Loucy (cell line): Measurements from ENCODE around the gene PDGFD.

Experiments
- EZH2phosphoT487 ChIP-seq: fragments of 200-600 bp; IDR thresholded peaks from 2 replicates; pipeline ENCODE4 v1.6.1; 2018; ENCODE audit warnings: antibody characterized with exemption, mild to moderate bottlenecking, moderate library complexity, borderline replicate concordance
- TF ChIP-seq, protein P1 (sequence below): fragments of 200-600 bp; sonication (generic); conservative IDR thresholded peaks from 2 replicates; pipeline ENCODE4 v1.5.1; 2014; ENCODE audit warnings: mild to moderate bottlenecking, antibody characterized with exemption, low read length

DNA sequence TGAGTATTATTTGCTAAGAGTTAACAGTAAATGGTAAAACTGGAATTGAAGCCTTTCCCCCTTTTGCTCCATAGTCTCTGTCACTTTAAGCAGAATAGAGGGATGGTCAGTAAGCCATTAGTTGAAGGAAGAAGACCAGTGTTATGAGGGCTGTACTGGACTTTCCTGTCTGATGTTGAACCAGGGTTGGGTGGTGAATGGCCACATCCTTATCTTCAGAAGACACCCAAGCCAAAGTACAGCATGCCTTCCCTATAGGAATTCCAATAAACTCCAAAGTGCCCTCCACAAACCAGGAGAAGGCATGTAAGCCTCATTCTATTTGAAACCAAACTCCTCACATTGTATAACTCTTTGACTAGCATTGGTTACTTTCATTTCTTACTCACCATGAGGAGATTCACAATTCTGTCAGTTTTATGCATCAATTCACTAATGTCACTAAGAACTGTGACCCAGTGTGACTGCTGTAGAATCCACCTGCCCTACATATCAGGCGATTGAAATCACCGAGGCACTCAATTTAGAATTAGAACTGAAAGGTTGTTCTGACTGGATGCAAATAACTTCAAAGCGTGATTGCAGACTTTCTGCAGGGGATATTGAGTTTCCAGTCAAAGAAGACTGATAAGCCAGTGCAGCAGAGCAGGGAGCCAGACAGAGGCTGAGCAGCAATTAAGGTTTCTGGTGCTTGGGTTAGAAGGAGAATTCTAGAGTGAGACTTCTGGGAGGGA is 234.6 kb downstream of the PDGFD start:
- TF ChIP-seq, protein P1, sequence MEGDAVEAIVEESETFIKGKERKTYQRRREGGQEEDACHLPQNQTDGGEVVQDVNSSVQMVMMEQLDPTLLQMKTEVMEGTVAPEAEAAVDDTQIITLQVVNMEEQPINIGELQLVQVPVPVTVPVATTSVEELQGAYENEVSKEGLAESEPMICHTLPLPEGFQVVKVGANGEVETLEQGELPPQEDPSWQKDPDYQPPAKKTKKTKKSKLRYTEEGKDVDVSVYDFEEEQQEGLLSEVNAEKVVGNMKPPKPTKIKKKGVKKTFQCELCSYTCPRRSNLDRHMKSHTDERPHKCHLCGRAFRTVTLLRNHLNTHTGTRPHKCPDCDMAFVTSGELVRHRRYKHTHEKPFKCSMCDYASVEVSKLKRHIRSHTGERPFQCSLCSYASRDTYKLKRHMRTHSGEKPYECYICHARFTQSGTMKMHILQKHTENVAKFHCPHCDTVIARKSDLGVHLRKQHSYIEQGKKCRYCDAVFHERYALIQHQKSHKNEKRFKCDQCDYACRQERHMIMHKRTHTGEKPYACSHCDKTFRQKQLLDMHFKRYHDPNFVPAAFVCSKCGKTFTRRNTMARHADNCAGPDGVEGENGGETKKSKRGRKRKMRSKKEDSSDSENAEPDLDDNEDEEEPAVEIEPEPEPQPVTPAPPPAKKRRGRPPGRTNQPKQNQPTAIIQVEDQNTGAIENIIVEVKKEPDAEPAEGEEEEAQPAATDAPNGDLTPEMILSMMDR: no peak
- TF ChIP-seq EZH2phosphoT487: no peak
